ENCODE results near the gene TVP23A.
"Not testable (repeated sequence)": the region's sequence is repeated elsewhere in the genome, so short reads cannot be mapped to it uniquely, and the experiment has no call there.

The TVP23A gene

GRCh38 chr16:10835281-10835931 is 16.8 kb upstream of the TVP23A start:
- DNase-seq: no peak

- DNase-seq: no peak
Observed at GRCh38 chr16:10834766-10835165, 16.2 kb upstream of the TVP23A start.

- DNase-seq: no peak
Observed at GRCh38 chr16:10834130-10834529, 15.5 kb upstream of the TVP23A start.

GRCh38 chr16:10833271-10833670 is 14.7 kb upstream of the TVP23A start:
- DNase-seq: no peak

- DNase-seq: no peak
Observed at GRCh38 chr16:10831894-10832886, 13.6 kb upstream of the TVP23A start.

- DNase-seq: not testable (repeated sequence)
Observed at GRCh38 chr16:10830240-10830639, 11.6 kb upstream of the TVP23A start.

- not testable (repeated sequence) for DNase-seq
Observed at GRCh38 chr16:10829390-10830098, 10.9 kb upstream of the TVP23A start.

GRCh38 chr16:10828851-10829366 is 10.3 kb upstream of the TVP23A start:
- no peak for DNase-seq

- no peak for DNase-seq
Observed at GRCh38 chr16:10827691-10828341, 9.2 kb upstream of the TVP23A start.

- no peak for DNase-seq
Observed at GRCh38 chr16:10824111-10824893, 5.7 kb upstream of the TVP23A start.

GRCh38 chr16:10822702-10823101 is 4.1 kb upstream of the TVP23A start:
- DNase-seq: no peak

- DNase-seq: no peak
Observed at GRCh38 chr16:10820546-10820945, 2.0 kb upstream of the TVP23A start.

- no peak for DNase-seq
Observed at GRCh38 chr16:10817514-10817913, 1.1 kb downstream of the TVP23A start.

- DNase-seq: no peak
Observed at GRCh38 chr16:10813099-10813455, 5.5 kb downstream of the TVP23A start.

GRCh38 chr16:10812312-10813098 is 6.1 kb downstream of the TVP23A start:
- no peak for DNase-seq

- no peak for DNase-seq
Observed at GRCh38 chr16:10809706-10810105, 8.9 kb downstream of the TVP23A start.

GRCh38 chr16:10808850-10809249 is 9.7 kb downstream of the TVP23A start:
- no peak for DNase-seq

- no peak for DNase-seq
Observed at GRCh38 chr16:10808218-10808617, 10.4 kb downstream of the TVP23A start.

GRCh38 chr16:10806698-10807097 is 11.9 kb downstream of the TVP23A start:
- no peak for DNase-seq

- no peak for DNase-seq
Observed at GRCh38 chr16:10805334-10805733, 13.3 kb downstream of the TVP23A start.

- no peak for DNase-seq
Observed at GRCh38 chr16:10799736-10800135, 18.9 kb downstream of the TVP23A start.
